SK-N-SH (cell line): ENCODE measurements around the gene MAMDC4.

ENCODE experiments used
- EZH2phosphoT487 ChIP-seq: fragments of 200-600 bp; sonication (generic); IDR thresholded peaks from 2 replicates; pipeline ENCODE4 v1.6.1; 2017; ENCODE audit warnings: low read depth, mixed run types, mild to moderate bottlenecking, antibody characterized with exemption, moderate library complexity, borderline replicate concordance
- RAD21 ChIP-seq: IDR thresholded peaks from 2 replicates; pipeline ENCODE4 v1.6.1; 2012; ENCODE audit warnings: mild to moderate bottlenecking, low read length
- TF ChIP-seq, protein P1 (sequence below): fragments of 200-600 bp; sonication (generic); IDR thresholded peaks from 2 replicates; pipeline ENCODE4 v1.6.1; 2017; ENCODE audit warnings: antibody characterized with exemption, mild to moderate bottlenecking, moderate library complexity

DNA sequence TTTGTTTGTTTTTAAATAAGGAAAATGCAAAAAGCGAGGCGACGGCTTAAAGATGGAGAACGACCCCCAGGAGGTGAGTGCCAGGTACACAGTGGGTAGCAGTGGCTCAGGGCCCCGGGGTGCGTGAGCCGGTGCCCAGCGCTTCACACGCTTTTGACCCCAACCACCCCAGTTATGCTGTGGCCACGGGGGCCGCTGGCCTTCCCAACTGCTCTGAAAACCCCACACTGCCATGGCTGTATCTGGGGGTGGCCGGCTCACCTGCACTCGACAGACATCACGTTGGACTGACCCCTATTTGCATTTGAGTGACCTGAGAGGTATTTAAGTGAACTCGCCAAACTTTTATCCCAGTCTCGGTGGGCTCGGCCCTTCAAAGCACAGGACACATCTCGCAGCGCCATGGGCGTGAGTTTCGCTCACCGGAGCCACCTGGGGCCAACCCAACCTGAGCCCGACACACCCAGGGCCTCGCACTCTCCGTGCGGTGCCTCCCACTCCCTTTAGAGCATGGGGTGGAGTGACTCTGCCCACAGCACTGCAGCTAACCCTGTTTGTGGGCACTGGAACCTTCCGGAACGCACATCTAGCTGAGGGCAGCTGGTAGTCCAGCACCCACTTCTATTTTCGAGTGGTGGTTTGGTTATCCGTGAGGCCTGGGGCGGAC, 23.5 kb upstream of the MAMDC4 start:
- TF ChIP-seq, protein P1, sequence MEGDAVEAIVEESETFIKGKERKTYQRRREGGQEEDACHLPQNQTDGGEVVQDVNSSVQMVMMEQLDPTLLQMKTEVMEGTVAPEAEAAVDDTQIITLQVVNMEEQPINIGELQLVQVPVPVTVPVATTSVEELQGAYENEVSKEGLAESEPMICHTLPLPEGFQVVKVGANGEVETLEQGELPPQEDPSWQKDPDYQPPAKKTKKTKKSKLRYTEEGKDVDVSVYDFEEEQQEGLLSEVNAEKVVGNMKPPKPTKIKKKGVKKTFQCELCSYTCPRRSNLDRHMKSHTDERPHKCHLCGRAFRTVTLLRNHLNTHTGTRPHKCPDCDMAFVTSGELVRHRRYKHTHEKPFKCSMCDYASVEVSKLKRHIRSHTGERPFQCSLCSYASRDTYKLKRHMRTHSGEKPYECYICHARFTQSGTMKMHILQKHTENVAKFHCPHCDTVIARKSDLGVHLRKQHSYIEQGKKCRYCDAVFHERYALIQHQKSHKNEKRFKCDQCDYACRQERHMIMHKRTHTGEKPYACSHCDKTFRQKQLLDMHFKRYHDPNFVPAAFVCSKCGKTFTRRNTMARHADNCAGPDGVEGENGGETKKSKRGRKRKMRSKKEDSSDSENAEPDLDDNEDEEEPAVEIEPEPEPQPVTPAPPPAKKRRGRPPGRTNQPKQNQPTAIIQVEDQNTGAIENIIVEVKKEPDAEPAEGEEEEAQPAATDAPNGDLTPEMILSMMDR: no peak
- TF ChIP-seq EZH2phosphoT487: no peak
- no peak for TF ChIP-seq RAD21
